Caco-2 (cell line): ENCODE results near the gene SEPSECS. TPM values are rescaled to one million over a fixed set of nuclear protein-coding genes. Genes with fewer than 3 reads are reported as not detected.

ENCODE experiments used
- BruUV-seq: library from RNA; stranded (reverse); fragments of 400-500 nt; replicated peaks from 2 replicates; lab custom pipeline; 2021; lab: Mats Ljungman, UMichigan
- CTCF ChIA-PET: fragments of 300-600 bp; sonication (Branson Sonifier 250); formaldehyde crosslinking; loops from one replicate; lab custom pipeline; 2022; ENCODE audit warnings: antibody characterized with exemption; lab: Charles Lee
- POLR2A ChIA-PET: fragments of 300-600 bp; sonication (Branson Sonifier 250); formaldehyde crosslinking; loops from one replicate; lab custom pipeline; 2022; ENCODE audit warnings: antibody characterized with exemption; lab: Charles Lee
- DNase-seq, 2 experiments: peaks; one replicate each; pipeline versions ENCODE4 v3.0.0 to v3.0.0-alpha.2; 2020 to 2022
- H3K27me3 ChIP-seq: replicated peaks from 2 replicates; pipeline ENCODE4 v1.6.0; 2011; ENCODE audit warnings: low read length; ENCODE audit not compliant: control insufficient read depth, insufficient read depth
- H3K36me3 ChIP-seq: 2 replicates; pipeline ENCODE4 v1.5.1; 2011; ENCODE audit warnings: low read length; ENCODE audit not compliant: control insufficient read depth, insufficient read depth
- H3K4me1 ChIP-seq: fragments of 250-450 bp; sonication (Bioruptor Pico); 2 replicates; pipeline ENCODE4 v1.5.1; 2020; ENCODE audit warnings: mild to moderate bottlenecking
- H3K4me3 ChIP-seq: 2 replicates; pipeline ENCODE4 v1.5.1; 2011; ENCODE audit warnings: low read depth, mild to moderate bottlenecking, control low read depth, low read length
- H3K9me3 ChIP-seq: fragments of 250-450 bp; sonication (Bioruptor Pico); 2 replicates; pipeline ENCODE4 v1.5.1; 2020; ENCODE audit warnings: mild to moderate bottlenecking, moderate library complexity
- H3K27ac Mint-ChIP-seq: one replicate; pipeline ENCODE4 v1.8.0; 2022; ENCODE audit warnings: mixed read lengths; ENCODE audit not compliant: unreplicated experiment
- H3K27me3 Mint-ChIP-seq: one replicate; pipeline ENCODE4 v1.8.0; 2022; ENCODE audit warnings: mixed read lengths; ENCODE audit not compliant: insufficient read depth, unreplicated experiment
- H3K36me3 Mint-ChIP-seq: one replicate; pipeline ENCODE4 v1.8.0; 2022; ENCODE audit warnings: mild to moderate bottlenecking, mixed read lengths; ENCODE audit not compliant: insufficient read depth, unreplicated experiment
- H3K4me1 Mint-ChIP-seq: one replicate; pipeline ENCODE4 v1.8.0; 2022; ENCODE audit warnings: low read depth, mixed read lengths; ENCODE audit not compliant: unreplicated experiment
- H3K4me3 Mint-ChIP-seq: one replicate; pipeline ENCODE4 v1.8.0; 2022; ENCODE audit warnings: mild to moderate bottlenecking, moderate library complexity, mixed read lengths; ENCODE audit not compliant: unreplicated experiment
- H3K9me3 Mint-ChIP-seq: one replicate; pipeline ENCODE4 v1.8.0; 2022; ENCODE audit warnings: mixed read lengths; ENCODE audit not compliant: unreplicated experiment
- CTCF ChIP-seq, 2 experiments: fragments of 200-600 bp in 1 of 2; IDR thresholded peaks; 1 replicate in 1 of 2; 2 replicates in 1 of 2; pipeline versions ENCODE4 v1.5.1 to v1.8.0; 2011 to 2022; ENCODE audit warnings: antibody characterized with exemption in 1 of 2, control low read depth in 1 of 2, inconsistent platforms in 1 of 2, low read depth in 1 of 2, low read length in 1 of 2, mild to moderate bottlenecking in 1 of 2, moderate library complexity in 1 of 2; ENCODE audit not compliant: insufficient read depth in 1 of 2, severe bottlenecking in 1 of 2, unreplicated experiment in 1 of 2
- intact Hi-C: fragments of 100-400 bp; cut with micrococcal nuclease; formaldehyde crosslinking; loops from one replicate; pipeline ENCODE4 v1.10.0; 2022; ENCODE audit not compliant: unreplicated experiment
- total RNA-seq: library from RNA; stranded (reverse); gene quantifications from 2 replicates; pipeline ENCODE4 v1.2.3, GENCODE V29; 2022

Gene SEPSECS
- total RNA-seq, 1 experiment from 2014 or later, result 5.7 TPM

GRCh38 chr4:25104591-25104990 lies 55.7 kb downstream of the SEPSECS start:
- no peaks in the 10 kb centered on the region; the same call in 1 of the 2 replicates for H3K9me3 ChIP-seq
- intact Hi-C loops, result no loop called here
- no peak overlapping the region for H3K4me3 ChIP-seq
- TF ChIP-seq CTCF (IDR thresholded peaks at IDR 0.05; ENCODE audit: insufficient read depth in 1 of 2, low read depth in 1 of 2, low read length in 1 of 2, severe bottlenecking in 1 of 2, unreplicated experiment in 1 of 2), result no peak
- no TSS peak for BruUV-seq
- Mint-ChIP-seq H3K9me3 (peaks cover 26% of the 10 kb centered on the region), H3K27me3 (no peaks in the 10 kb centered on the region), H3K36me3 (no peaks in the 10 kb centered on the region), H3K4me1 (no peaks in the 10 kb centered on the region), H3K27ac (no peak overlapping the region), H3K4me3 (no peak overlapping the region)
- no peak for DNase-seq
- ChIA-PET CTCF (no interaction called here), POLR2A (no interaction called here)
- no peaks in the 10 kb centered on the region for H3K4me1 ChIP-seq
- no peaks in the 10 kb centered on the region for H3K27me3 ChIP-seq
- H3K36me3 ChIP-seq, result no peaks in the 10 kb centered on the region

- TF ChIP-seq CTCF (IDR thresholded peaks at IDR 0.05; ENCODE audit: insufficient read depth in 1 of 2, low read depth in 1 of 2, low read length in 1 of 2, severe bottlenecking in 1 of 2, unreplicated experiment in 1 of 2), result no peak
- Histone ChIP-seq H3K36me3 (no peaks in the 10 kb centered on the region), H3K4me1 (no peaks in the 10 kb centered on the region), H3K4me3 (no peak overlapping the region), H3K9me3 (no peaks in the 10 kb centered on the region; the same call in 1 of the 2 replicates), H3K27me3 (no peaks in the 10 kb centered on the region)
- ChIA-PET CTCF (interaction anchor here (0.7 kb wide), 1 partner anchor 9 kb away, joined by 4 read pairs; no protein-coding TSS in a partner anchor), POLR2A (no interaction called here)
- Mint-ChIP-seq H3K27ac (no peak overlapping the region), H3K36me3 (no peaks in the 10 kb centered on the region), H3K4me3 (no peak overlapping the region), H3K9me3 (peaks cover 26% of the 10 kb centered on the region), H3K4me1 (no peaks in the 10 kb centered on the region), H3K27me3 (no peaks in the 10 kb centered on the region)
- BruUV-seq, result no TSS peak
- no peak for DNase-seq
- intact Hi-C loops, result no loop called here
Observed at GRCh38 chr4:25103418-25103817, 56.8 kb downstream of the SEPSECS start.

- intact Hi-C loops, result no loop called here
- Histone ChIP-seq H3K4me1 (no peaks in the 10 kb centered on the region), H3K9me3 (no peaks in the 10 kb centered on the region; the same call in 1 of the 2 replicates), H3K27me3 (no peaks in the 10 kb centered on the region), H3K4me3 (no peak overlapping the region), H3K36me3 (no peaks in the 10 kb centered on the region)
- no TSS peak for BruUV-seq
- Mint-ChIP-seq H3K4me3 (no peak overlapping the region), H3K27me3 (no peaks in the 10 kb centered on the region), H3K9me3 (peaks cover 26% of the 10 kb centered on the region), H3K27ac (no peak overlapping the region), H3K4me1 (no peaks in the 10 kb centered on the region), H3K36me3 (no peaks in the 10 kb centered on the region)
- CTCF ChIA-PET, result no interaction called here
- TF ChIP-seq CTCF (IDR thresholded peaks at IDR 0.05; ENCODE audit: insufficient read depth in 1 of 2, low read depth in 1 of 2, low read length in 1 of 2, severe bottlenecking in 1 of 2, unreplicated experiment in 1 of 2), result no peak
- DNase-seq, result no peak
- POLR2A ChIA-PET, result no interaction called here
Observed at GRCh38 chr4:25101836-25102235, 58.4 kb downstream of the SEPSECS start.
